ENCODE results near the gene TRANK1.

DNA sequence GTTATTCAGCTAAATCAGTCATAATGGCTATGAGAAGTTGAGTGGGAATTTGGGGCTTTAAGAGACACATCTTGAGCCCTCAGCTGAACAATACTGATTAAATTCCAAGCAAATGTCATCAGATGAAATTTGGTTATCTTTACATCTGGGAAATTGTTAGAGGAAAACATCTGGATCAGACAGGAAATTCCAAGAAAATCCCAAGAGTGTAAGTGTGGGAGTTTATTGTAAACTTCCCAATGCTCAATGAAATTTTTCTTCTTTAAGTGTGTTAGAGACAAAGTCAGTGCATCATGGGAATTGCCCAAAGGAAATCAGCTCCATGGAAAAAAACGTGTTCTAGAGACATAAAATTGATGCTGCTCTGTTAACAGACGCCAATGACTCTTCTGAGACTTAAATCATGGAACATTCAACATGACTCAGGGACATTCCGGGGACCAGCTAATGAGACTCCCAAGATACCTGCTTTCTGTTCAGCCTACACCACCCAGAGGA, 160.7 kb downstream of the TRANK1 start:
- TF ChIP-seq EZH2 (IDR thresholded peaks at IDR 0.05; ENCODE audit: low read length, unreplicated experiment) (no peak), CTCF (conservative IDR thresholded peaks at IDR 0.05; ENCODE audit: low read depth, low read length) (no peak)
